Stimulated activated CD4-positive, alpha-beta T cell treated with anti-CD3 and anti-CD28 coated beads, Interleukin-12 subunit alpha, Interleukin-12 subunit beta, amount 100 ng/mL, for 24 hours (primary cell): ENCODE measurements around the gene IMMT.

ENCODE experiments used
- DNase-seq, 2 experiments: peaks; one replicate each; pipeline ENCODE4 v3.0.0-alpha.2; 2020; ENCODE audit warnings: low read depth in 2 of 2

Gene IMMT

GRCh38 chr2:86226070-86226469, 30.8 kb upstream of the IMMT start:
- no peak for DNase-seq

GRCh38 chr2:86225581-86225980, 30.3 kb upstream of the IMMT start:
- DNase-seq, result peak; percentile 8 to 20

DNA sequence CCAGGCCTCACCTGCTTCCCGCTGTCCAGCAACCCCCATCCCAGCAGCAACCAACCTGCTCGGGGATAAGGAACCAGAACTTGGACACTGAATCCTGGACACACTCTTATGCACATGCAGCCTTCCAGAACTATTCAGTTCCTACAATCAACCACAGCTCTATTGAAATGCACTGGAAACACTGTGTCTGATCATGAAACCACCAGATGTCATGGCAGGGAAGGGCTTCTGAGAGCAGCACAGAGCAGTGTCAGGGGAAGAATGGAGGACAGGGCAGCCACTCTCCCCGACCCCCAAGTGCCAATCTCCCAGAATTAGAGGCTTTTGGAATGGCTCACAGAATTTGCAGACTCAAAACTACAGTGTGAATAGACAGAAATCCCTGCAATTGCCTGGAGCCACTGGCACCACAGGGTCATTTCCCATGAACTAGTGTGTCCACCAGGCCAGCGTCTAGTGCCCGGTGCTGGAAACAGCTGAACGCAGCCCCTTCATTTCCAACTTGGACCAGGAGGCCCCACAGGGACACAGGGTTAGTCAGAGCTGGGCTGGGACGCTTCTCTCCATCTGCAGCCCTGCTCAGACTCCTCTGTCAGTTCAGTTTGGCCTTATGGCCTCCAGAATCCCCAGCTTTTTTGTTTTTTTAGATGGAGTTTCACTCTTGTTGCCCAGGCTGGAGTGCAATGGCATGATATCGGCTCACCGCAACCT, 29.5 kb upstream of the IMMT start:
- DNase-seq, result no peak

DNA sequence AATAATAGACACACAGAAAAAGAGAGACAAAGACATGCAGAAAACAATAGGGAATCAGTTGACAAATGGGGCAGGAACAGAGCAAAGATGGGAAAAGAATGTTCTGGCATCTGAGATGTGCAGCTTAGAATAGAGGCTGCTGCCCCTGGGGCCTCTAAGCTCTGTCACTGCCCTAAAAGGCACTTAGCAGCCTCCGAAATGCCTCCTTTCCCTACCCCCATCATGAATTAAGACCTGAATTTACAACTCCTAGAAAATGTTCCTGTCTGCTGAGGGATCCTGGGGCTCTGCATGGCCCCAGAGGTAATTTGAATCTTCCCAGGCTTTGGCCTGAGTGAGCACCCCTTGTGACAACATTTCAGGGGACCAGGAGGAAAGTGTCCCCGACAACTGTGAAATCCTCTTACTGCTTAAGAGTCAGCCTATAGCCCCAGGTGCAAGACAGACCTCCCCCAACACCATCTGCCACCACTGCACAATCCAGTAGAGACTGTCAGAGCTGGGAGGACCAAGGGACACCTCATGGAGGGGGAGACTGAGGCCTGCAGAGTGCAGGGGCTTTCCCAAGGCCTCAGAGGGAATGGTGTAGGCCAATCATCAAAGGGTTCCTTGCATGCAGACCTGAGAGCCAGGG, 28.8 kb upstream of the IMMT start:
- no peak for DNase-seq

DNA sequence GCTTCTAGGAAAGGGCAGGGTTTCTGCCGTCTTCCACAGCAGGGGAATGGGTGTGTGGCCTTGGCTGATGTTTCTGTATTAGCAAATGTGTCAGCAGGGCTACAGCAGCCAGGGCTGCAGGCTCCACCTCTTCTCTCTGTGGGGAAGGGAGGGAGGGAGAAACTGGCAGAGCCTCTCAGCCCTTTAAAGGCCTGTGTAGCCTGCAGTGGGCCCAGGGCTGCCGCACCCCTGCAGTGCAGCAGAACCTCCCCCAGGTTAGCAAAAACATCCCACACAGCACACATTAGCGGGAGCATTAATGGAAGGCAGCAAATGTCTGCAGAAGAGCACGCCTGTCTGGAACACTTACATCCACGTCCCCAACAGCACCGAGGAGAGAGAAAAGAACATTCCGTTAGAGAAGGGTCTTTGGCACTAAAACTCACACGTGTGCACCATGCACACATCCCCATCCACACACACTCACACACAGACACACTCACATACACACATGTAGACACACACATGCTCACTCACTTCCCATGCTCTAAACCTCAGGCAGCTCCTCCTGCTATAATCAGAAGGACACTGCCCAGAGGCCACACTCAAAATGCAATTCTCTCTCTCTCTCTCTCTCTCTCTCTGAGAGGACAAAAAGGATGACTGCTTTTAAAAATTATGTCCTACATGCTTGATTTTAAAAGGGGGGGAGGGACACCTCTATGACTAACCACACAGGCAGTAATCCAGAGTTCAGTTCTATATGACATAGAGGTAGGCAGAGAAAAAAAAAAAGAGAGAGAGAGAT, 28.1 kb upstream of the IMMT start:
- no peak for DNase-seq

GRCh38 chr2:86221066-86221684, 25.9 kb upstream of the IMMT start:
- peak; percentile 28 to 46 for DNase-seq

DNA sequence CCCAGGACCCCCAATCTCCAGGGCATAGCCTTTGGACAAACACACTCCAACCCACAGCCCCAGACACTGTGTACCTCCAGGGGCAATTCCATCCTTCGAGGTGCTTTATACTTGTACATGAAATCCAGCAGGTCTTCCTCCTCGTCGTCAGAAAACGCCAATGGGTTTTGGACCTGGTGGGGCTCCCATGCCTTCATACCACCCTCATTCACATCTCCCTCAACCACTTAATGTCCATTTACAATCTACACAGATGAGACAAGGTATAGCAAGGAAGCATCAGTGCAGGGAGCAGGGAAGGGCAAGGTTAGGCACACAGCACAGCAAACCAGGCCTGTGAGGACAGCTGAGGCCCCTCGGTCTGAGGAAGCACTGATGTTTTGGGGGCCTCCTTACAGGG, 24.6 kb upstream of the IMMT start:
- no peak for DNase-seq

GRCh38 chr2:86218124-86218523, 22.9 kb upstream of the IMMT start:
- DNase-seq, result no peak

- no peak for DNase-seq
Observed at GRCh38 chr2:86216575-86217555, 21.6 kb upstream of the IMMT start.

DNA sequence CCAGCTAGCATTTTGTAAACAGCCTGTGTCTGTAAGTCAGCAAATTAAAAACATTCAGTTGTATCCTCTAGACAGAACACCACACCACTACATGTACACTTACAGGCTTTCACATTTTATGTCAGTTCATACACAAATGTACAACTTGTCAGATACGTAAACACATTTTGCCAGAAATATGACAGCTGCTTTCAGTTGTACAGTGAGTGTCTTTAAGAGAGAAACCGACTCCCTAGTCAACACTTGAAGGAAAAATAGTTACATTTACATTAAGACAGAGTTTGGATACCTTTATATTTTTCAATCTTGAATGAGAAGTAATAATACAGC, 19.2 kb upstream of the IMMT start:
- no peak for DNase-seq

DNA sequence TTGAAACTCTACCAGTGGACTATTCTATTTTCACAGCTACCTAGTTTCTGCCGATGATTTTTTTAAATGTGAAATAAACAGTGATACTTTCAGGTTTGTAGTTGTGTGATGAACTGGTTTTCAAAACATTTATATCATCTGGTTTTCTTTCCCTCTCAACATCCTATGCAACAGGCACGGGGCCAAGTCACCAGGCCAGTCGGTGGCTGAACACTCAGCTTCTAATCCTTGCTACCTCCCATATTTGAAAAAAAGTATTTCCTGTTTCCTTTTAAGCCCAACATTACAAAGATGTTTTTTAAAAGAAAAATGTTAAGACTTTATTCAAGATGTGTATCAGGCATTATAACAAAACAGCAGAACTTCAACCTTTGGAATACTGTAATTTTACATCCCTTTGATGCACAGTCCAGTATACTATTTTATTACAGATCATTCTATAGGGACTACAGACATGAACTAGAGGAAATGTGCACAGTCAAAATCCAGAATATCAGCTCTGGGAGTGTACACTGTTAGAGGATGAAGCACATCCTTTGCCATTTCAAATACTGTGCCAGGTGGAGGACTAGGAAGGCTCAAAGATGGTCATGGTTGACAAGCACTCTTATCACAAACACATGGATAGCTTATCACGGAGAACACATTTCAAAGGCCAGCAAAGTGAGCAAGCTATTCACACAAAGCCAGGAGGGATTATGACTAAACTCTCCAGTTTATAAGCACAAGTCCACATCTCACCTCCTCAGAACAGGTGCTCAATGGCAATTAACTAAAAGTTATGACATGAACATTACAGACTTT, 18.6 kb upstream of the IMMT start:
- DNase-seq, result no peak

DNA sequence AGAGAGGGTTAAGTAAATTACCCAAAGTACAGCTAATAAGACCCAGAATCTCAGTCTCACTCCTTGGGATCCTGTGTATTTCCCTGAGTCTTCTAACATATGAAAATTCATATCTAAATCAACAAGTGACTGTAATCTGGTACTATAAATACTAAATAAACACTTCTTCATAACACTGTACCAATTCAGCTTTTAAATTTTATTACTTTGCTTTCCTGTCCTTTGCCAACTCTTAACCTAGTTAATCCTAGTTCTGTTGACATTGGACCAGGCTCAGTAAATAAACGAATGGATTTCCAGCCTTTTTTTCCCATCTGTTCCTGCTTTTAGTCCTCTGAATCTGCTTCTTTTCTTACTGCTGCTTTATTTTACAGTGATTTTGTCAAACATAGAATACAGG, 17.8 kb upstream of the IMMT start:
- DNase-seq, result no peak

- DNase-seq, result no peak
Observed at GRCh38 chr2:86211796-86212188, 16.5 kb upstream of the IMMT start.

DNA sequence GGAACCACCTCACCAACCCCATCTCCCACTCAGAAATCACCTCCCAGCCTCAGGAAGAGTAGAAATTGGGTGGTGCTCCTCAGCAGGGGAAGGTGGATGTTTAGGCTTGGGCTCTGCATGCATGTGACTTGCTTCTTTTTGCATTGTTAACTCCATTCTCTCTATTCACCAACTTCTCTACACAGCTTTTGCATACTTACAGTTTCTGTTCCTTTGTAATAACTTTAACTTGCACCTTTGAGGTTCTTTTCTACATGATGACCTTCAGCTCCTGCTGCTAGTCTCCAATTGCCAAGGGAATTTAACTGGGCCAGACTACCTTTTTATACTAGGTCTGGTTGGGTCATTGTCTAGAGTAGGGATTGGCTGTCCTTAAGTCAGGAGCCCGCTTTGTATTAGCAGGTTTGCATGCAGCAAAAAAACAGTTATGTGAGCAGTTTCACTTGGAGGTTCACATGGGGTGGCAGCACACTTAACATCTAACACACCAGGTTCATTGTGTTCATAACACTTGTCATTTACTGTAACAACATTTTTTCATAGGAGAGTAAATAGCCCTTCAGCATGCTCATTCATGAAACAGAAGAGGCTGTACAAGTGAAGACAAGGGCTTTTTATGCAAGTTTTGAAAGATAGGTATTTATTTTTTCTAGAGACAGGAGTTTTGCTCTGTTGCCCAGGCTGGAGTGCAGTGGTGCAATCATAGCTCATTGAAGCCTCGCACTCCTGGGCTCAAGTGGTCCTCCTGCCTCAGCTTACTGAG, 16.0 kb upstream of the IMMT start:
- no peak for DNase-seq

GRCh38 chr2:86204458-86204857, 9.2 kb upstream of the IMMT start:
- DNase-seq, result no peak

- no peak for DNase-seq
Observed at GRCh38 chr2:86203614-86204013, 8.4 kb upstream of the IMMT start.

DNA sequence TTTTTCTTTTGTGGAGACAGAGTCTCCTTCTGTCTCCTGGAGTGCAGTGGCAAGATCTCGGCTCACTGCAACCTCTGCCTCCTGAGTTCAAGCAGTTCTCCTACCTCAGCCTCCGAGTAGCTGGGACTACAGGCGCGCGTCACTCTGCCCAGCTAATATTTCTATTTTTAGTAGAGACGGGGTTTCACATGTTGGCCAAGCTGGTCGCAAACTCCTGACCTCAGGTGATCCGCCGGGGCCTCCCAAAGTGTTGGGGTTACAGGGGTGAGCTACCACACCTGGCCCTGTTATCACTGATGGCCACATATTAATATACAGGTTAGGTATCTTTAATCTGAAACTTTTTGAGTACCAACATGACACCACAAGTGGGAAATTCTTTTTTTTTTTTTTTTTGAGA, 7.4 kb upstream of the IMMT start:
- no peak for DNase-seq

GRCh38 chr2:86202336-86202692, 7.1 kb upstream of the IMMT start:
- no peak for DNase-seq

DNA sequence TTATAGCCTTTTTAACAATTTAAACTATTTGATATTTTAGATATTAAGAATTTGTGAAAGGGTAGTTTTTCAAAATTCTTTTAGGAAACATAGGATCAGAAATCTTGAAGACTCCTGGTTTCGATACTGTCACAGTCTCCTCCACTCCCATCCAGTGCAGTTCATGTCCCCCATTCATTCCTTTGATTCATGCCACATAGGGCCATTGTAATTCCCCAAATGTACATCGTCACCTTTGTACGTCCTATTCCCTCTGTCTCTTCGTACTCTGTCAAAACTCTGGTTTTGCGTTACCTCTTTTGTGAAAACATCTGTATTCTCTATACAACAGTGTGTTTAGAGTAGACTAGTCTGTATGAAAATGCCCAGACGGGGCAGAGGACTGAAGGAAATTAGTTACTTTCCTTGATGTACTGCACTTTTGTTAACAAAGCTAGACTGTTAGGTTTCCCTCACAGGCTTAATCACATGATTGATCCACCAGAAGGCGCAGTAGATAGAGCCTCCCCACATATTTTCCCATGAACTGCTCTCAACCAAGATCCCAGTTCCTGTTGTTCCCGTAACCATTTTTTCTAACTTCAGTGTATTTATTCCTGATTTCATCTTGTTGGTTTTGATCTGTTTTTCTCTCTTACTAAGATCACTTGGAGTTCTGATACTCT, 6.5 kb upstream of the IMMT start:
- no peak for DNase-seq
